Mucosa of gallbladder (tissue), 1 donor: ENCODE data around the gene NAV2. TPM values are rescaled to one million over a fixed set of nuclear protein-coding genes. Genes with fewer than 3 reads are reported as not detected.

Experiments
- DNase-seq: peaks from one replicate; pipeline ENCODE4 v3.0.0-alpha.2; 2020; ENCODE audit warnings: low spot score
- total RNA-seq: library from RNA; stranded (reverse); gene quantifications from one replicate; pipeline ENCODE4 v1.2.1, GENCODE V29; 2021
- donor health status: DM: no; HTN: no; CAD: no.

NAV2 gene
- total RNA-seq, 1 donor from 2014 or later: 5.3 TPM

- no peak for DNase-seq
Observed at GRCh38 chr11:19740586-19740985, 27.9 kb downstream of the NAV2 start.

DNA sequence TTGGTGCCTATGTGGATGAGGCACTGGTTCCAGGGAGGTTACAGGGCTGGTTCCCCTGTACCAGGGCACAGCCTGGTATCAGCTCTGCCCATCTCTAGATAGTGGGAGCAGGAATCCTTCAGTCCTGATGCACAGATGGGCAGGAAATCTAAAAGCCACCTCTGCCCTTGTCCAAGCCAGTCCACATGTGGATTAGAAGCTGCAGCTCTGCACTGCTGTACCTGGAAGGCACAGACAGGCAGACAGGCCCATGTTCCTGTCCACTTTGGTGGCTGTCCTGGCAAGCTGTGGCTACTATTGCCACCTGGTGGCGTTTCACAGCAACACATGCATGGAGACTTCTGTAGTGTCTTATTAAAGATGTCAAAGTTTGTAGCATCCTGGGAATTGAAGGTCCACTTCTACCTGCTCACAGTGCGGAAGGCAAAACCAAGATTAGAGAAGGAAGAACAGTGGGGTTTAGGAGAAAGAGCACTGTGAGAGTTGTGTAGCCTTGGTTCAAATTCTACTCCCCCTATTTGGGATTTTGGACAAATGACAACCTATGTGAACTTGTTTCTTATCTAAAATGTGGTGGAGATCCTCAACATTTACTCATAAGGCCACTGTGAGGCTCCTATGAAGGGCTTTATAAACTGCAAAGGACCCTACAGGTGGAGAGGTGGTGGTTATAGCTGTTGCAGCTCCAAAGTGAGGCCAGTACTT is 30.1 kb downstream of the NAV2 start:
- peak; percentile 83 for DNase-seq

DNA sequence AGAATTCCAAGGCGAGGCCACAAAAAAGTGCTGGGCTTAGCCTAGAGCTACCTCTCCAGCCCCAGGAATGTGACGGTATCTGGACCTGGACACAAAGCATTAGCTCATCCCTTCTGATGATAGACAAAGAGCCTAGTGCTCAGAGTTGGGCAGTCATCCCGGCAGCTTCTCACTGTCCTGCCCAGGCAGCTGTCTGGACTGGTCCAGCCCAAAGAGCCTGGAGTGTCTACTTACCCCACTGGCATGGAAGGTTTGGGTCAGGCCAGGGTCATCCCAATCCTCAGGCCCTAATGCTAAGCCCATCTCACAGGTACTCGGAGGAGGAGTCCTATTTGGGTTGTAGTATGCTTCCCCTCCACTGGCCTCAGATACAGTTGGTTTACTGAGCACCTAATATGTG is 31.0 kb downstream of the NAV2 start:
- no peak for DNase-seq

DNA sequence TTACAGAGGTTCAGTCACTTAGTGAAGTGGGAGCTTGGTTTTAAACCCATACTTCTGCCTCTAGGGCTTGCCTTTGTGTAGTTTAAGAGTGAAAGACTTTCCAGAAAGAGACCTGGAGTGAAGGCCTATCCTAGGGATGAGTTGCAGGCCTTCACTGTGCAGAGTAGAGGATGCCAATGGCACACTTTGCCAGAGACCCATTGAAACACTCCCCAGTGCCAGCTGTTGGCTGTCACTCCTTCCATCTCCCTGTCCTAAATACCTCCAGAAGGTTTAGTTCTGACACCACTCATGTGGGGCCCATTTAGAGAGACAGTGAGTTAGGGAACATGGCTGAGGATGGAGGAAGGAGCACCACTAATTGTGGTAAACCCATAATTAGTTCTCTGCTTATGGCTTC is 31.5 kb downstream of the NAV2 start:
- DNase-seq: no peak

GRCh38 chr11:19746086-19746485 is 33.4 kb downstream of the NAV2 start:
- no peak for DNase-seq

- no peak for DNase-seq
Observed at GRCh38 chr11:19747634-19748033, 35.0 kb downstream of the NAV2 start.

- DNase-seq: no peak
Observed at GRCh38 chr11:19751055-19751454, 38.4 kb downstream of the NAV2 start.

- no peak for DNase-seq
Observed at GRCh38 chr11:19753451-19754106, 40.9 kb downstream of the NAV2 start.

DNA sequence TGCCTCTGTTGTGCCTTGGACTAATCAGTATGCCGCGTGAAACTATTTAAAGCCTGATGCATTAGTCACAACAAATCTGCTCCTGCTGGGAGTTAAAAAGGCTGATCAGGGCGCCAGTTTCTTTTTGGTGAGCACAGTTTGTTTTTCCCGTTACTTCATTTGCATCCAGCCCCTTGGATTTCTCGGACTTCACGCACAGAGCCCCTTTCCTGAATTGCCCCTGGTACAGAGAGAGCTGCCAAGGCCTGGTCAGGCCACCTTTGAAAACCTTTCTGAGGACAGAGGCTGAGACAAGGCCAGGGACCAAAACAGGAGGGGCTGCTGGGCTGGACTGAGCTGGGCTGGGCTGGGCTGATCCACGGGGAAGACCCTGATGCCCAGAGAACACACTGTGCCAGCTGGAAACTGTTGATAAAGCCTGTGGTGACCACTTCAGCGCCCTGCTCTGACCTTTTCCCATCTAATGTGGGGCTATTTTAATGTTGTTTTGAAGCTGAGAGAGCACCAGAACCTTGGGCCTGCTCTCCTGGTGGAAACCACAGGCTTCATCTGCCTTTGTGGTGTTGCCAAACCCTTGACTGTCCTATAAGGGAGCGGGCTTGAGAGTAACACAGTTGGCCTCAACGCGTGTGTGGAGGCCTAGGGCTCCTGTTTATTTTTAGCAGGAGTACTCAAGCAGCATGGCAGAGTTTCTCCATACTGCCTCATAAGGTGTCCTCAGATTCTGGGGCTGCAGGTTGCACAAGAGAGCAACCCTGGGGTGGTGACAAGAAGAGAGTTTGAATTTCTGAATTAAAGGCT is 44.2 kb downstream of the NAV2 start:
- no peak for DNase-seq

DNA sequence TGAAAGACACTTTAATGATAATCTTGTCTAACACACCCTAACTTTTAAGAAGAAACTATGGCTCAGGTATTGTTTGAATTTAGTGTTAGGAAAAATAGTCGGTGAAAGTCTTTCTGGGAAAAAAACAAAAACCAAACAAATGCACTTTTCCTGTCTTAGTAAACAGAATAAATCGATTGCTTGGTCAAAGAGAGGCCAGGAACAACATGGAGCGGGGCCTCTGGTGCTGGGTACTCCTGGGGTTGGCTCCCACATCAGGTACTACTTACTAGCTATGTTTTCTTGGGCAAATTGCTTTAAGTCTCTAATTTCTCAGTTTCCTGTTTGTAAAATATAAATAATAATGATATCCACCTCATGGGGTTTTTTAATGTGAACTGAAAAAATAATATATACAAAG is 46.8 kb downstream of the NAV2 start:
- no peak for DNase-seq

- DNase-seq: no peak
Observed at GRCh38 chr11:19762266-19762665, 49.6 kb downstream of the NAV2 start.

DNA sequence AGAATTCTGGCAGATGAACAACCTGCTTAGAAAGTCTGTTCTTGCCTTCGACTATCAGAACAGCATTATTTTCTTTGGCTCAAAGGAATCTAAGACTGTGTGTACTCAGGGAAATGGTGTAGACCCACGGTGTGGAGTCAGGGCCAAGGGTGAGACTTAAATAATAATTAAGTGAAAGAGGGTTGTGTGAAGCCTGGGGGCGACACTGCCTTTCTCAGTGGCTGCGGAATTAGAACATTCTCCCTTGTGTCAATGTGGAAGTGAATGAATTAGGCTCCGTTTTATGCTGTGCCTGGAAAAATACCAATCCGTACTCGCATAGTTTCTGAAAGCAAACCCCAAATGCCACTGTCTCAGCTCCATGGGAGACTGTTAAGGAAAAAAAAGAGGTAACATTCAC is 50.7 kb downstream of the NAV2 start:
- no peak for DNase-seq

DNA sequence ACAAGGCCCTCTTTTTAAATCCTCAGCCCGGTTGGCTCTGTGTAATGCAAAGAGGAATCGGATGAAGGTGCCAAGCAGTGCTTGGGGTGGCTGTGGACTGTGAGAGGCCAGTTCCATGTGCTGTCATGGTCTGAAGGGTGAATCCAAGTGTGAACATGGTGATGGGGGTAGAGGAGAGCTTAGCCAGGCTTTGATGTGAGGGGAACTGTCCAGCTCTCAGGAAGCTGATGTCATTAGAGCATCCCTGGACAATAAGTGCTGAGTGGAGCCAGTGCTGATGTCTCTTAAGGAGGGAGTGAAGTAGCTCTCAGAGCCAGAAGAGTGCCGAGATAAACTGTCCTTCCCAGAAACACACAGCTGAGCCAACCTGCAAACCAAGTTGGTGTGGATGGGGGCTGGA is 53.6 kb downstream of the NAV2 start:
- DNase-seq: no peak

GRCh38 chr11:19766810-19767209 is 54.2 kb downstream of the NAV2 start:
- DNase-seq: no peak

- no peak for DNase-seq
Observed at GRCh38 chr11:19767627-19768151, 55.1 kb downstream of the NAV2 start.

DNA sequence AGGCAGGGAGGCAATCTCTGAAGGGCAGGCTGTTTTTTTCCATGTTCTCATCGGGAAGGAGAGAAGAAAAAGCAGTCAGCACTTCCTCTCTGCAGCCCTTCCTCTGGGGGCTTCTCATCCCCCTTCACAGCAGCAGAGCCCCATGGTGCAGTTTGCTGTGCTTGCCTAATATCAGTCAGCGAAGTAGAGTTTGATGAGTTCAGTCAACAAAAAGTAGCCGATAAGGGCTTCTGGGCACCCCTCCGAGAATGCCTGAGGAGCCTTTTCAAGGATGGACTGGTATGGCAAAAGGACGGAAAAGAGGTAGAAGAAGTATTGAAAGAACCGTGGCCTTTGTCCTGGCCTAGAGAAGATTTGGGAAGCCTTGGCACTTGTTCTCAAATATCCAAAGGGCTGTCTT is 55.6 kb downstream of the NAV2 start:
- no peak for DNase-seq

GRCh38 chr11:19768815-19769214 is 56.2 kb downstream of the NAV2 start:
- no peak for DNase-seq

GRCh38 chr11:19769820-19770219 is 57.2 kb downstream of the NAV2 start:
- no peak for DNase-seq

- DNase-seq: no peak
Observed at GRCh38 chr11:19770277-19770676, 57.6 kb downstream of the NAV2 start.

- no peak for DNase-seq
Observed at GRCh38 chr11:19771463-19771862, 58.8 kb downstream of the NAV2 start.

- no peak for DNase-seq
Observed at GRCh38 chr11:19772480-19772879, 59.8 kb downstream of the NAV2 start.

- DNase-seq: no peak
Observed at GRCh38 chr11:19774329-19774728, 61.7 kb downstream of the NAV2 start.
